Liver (tissue), 3 donors: ENCODE results near the gene PTPRN2.

Experiments
- FOXA2 ChIP-seq: IDR thresholded peaks from 2 replicates; pipeline ENCODE4 v1.6.1; 2016; ENCODE audit warnings: antibody characterized with exemption
- GABPA ChIP-seq, 2 donors: IDR thresholded peaks in 1 of 2; conservative IDR thresholded peaks in 1 of 2; 2 replicates each; pipeline ENCODE4 v1.6.1; 2016; ENCODE audit warnings: antibody characterized with exemption in 2 of 2, mild to moderate bottlenecking in 1 of 2, moderate library complexity in 1 of 2
- RAD21 ChIP-seq, 2 donors: IDR thresholded peaks; 2 replicates each; pipeline ENCODE4 v1.6.1; 2016; ENCODE audit warnings: antibody characterized with exemption in 2 of 2, mild to moderate bottlenecking in 2 of 2
- RXRA ChIP-seq, 2 donors: IDR thresholded peaks; 2 replicates each; pipeline ENCODE4 v1.6.1; 2017 to 2018; ENCODE audit warnings: antibody characterized with exemption in 2 of 2, mild to moderate bottlenecking in 1 of 2
- SP1 ChIP-seq: IDR thresholded peaks from 2 replicates; pipeline ENCODE4 v1.6.1; 2018; ENCODE audit warnings: antibody characterized with exemption, mild to moderate bottlenecking
- TAF1 ChIP-seq: conservative IDR thresholded peaks from 2 replicates; pipeline ENCODE4 v1.6.1; 2016; ENCODE audit warnings: antibody characterized with exemption, mild to moderate bottlenecking
- TF ChIP-seq, protein P1 (sequence below): fragments of 150-350 bp; IDR thresholded peaks from 2 replicates; pipeline ENCODE4 v1.5.1; 2017; ENCODE audit warnings: improper control_type of control experiment, low read depth, low read length; ENCODE audit not compliant: missing input control
- donor health status: healthy.
- donor health status: healthy.

DNA sequence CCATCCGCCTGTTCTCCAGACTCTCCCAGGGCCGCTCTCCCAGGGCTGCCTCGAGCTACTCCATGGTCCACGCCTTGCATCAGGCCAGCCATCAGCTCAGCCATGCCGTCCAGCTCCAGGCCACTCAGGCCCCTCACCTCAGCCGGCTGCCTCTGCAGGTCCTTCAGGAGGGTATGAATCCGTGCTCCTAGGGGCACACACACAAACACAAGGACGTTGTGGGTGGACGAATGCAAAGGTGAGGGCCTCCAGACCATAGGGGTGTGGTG lies 449.4 kb downstream of the PTPRN2 start:
- TF ChIP-seq SP1, result no peak
- TF ChIP-seq FOXA2, result no peak
- TF ChIP-seq, protein P1, sequence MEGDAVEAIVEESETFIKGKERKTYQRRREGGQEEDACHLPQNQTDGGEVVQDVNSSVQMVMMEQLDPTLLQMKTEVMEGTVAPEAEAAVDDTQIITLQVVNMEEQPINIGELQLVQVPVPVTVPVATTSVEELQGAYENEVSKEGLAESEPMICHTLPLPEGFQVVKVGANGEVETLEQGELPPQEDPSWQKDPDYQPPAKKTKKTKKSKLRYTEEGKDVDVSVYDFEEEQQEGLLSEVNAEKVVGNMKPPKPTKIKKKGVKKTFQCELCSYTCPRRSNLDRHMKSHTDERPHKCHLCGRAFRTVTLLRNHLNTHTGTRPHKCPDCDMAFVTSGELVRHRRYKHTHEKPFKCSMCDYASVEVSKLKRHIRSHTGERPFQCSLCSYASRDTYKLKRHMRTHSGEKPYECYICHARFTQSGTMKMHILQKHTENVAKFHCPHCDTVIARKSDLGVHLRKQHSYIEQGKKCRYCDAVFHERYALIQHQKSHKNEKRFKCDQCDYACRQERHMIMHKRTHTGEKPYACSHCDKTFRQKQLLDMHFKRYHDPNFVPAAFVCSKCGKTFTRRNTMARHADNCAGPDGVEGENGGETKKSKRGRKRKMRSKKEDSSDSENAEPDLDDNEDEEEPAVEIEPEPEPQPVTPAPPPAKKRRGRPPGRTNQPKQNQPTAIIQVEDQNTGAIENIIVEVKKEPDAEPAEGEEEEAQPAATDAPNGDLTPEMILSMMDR, result no peak
- no peak for TF ChIP-seq GABPA (IDR thresholded peaks at IDR 0.05 in 1 of 2, conservative IDR thresholded peaks at IDR 0.05 in 1 of 2)
- TF ChIP-seq RAD21 (IDR thresholded peaks at IDR 0.05), result no peak
- no peak for TF ChIP-seq RXRA (IDR thresholded peaks at IDR 0.05)
- no peak for TF ChIP-seq TAF1
